ENCODE results near the gene PPP4R4. TPM values are rescaled to one million over a fixed set of nuclear protein-coding genes. Genes with fewer than 3 reads are reported as not detected.

PPP4R4 gene
- total RNA-seq, 1 donor from 2014 or later, result 0.30 TPM

DNA sequence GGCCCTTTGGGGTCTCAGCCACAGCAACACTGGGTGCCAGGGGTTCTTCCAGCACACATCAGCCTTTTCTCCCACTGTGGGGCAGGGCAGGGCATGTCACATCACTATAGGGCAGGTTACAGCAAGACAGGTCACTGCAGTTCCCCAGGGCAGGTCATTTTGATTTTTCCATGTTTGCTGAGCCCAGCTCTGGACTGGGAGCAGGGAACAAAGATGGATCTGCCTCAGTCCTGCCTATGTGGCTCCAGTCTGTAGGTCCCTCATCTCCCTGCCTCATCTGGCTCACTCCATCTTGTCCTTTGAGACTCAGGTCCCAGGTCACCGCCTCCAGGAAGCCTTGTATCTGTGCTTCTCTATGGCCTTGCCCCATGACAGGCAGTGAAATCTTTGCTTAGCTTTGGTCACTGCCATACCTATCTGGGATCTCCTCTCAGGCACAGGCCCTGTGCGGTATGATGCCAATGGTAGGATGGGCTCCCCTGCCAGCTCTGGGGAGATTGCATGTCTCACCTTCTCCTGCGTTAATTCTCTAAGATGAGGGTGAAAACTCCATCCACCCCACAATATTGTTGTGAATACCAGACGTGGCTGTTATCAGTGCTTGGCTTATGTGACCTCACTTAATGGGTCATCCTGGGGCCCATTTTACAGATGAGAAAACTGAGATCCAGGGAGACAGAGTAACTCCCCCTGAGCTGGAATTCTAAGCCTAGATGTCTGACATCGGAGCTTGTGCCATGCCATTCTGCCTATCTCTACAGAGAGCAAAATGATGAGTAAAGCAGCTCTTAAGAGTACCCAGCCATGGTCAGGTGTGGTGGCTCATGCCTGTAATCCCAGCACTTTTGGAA lies 147.5 kb downstream of the PPP4R4 start:
- intact Hi-C loops (cut with micrococcal nuclease), result no loop called here
- DNase-seq, result no peak
- no peak for ATAC-seq

DNA sequence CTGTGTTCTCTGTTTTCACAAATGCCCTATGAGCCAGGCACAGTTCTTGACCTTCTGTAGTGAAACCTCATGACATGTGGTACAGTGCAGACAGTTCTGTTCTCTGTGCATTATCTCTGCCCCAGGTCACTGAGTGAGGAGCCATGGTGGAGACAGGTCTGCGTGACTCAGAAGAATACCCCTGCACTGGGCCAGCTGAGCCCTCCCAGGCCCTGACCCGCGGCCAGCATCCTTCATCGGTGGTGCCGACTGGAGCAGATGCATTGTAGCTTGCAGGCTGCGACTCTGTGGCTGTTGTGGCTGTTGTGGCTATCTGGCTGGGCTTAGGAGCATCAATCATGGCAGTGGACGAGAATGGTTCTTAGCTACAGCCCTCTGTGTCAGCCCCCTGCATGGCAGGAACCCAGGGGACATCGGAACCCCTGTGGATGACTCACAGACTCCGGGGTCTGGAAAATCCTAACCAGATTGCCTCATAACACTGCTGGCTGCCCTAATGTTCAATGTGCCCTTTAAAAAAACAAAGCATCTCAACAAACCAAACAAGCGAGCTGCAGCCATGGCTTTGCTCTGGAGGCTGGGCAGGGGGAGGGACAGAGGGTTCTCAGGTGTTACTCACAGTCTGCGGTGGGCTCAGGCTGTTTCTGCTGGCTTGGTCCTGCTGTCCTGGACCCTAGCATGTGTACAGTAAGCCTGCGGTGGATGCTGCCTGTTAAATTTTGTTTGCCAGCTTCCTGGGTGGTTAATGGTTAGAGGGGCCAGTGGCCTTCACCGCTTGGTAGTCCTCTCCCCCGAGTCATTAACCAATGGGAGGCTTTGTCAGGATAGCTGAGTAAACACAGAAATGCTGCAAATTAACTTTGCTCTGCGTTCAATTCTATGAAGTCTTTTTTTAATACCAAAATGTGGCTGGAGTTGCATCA lies 148.8 kb downstream of the PPP4R4 start, which contains the start of gene SERPINA6:
SERPINA6 (minus strand) TSS at position 689 of the 923 bp plus-strand sequence. CDS start 8,688 bp downstream, outside the sequence.
- intact Hi-C loops (cut with micrococcal nuclease), result no loop called here
- ATAC-seq (no peak), DNase-seq (no peak)

DNA sequence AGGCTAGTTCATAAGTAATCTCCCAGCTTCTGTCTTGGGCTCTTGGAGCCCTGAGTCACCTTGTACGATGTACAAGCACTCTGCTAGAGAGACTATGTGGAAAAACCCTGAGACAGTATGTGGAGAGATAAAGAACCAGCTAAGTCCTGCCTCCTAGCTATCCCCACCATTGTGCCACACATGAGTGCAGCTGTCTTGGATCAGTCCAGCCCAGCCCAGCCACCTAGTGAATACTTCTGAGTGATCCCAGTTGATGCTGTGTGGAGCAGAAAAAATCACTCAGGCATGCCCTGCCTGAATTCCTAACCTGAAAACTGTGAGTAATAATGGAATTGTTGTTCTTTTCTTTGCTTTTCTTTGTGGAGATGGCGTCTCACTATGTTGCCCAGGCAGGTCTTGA lies 154.1 kb downstream of the PPP4R4 start:
- no peak for ATAC-seq
- DNase-seq, result no peak
- intact Hi-C loops (cut with micrococcal nuclease), result no loop called here

Other genes starting within 250 kb of the PPP4R4 start
- gene FAM181A, start 247.0 kb upstream of the PPP4R4 start, total RNA-seq, result not detected
- 268 TPM for gene ASB2, start 197.8 kb upstream of the PPP4R4 start, total RNA-seq
- gene CCDC197, start 177.0 kb upstream of the PPP4R4 start, total RNA-seq, result 0.74 TPM
- gene OTUB2, start 148.0 kb upstream of the PPP4R4 start, total RNA-seq, result 0.52 TPM
- 198 TPM for gene DDX24, start 93.1 kb upstream of the PPP4R4 start, total RNA-seq
- 9.7 TPM for gene IFI27L1, start 93.0 kb upstream of the PPP4R4 start, total RNA-seq
- gene IFI27, start 63.6 kb upstream of the PPP4R4 start, total RNA-seq, result 151 TPM
- 41.1 TPM for gene IFI27L2, start 44.7 kb upstream of the PPP4R4 start, total RNA-seq
- gene SERPINA10, start 118.9 kb downstream of the PPP4R4 start, total RNA-seq, result not detected
- not detected for gene SERPINA6, start 149.0 kb downstream of the PPP4R4 start, total RNA-seq
- not detected for gene SERPINA2, start 192.4 kb downstream of the PPP4R4 start, total RNA-seq
- 7.7 TPM for gene SERPINA1, start 214.3 kb downstream of the PPP4R4 start, total RNA-seq